Measurements from ENCODE around the gene ENPP5.

Gene ENPP5

DNA sequence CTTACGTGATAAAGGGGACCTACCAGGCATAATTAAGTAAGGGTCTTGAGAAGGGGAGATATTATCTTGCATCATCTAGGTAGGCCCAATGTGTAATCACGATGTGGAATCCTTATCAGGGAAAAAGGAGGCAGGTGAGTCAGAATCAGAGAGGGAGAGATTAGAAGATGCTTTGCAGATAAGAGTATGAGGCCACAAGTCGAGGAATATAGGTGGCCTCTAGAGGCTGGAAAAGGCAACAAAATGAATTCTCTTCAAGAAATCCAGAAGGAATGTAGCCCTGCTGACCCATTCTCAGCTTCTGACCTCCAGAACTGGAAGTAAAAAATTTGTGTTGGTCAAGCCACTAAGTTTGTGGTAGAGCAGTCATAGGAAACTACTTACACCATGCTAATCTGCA lies 51.9 kb downstream of the ENPP5 start:
- TF ChIP-seq, protein P1, sequence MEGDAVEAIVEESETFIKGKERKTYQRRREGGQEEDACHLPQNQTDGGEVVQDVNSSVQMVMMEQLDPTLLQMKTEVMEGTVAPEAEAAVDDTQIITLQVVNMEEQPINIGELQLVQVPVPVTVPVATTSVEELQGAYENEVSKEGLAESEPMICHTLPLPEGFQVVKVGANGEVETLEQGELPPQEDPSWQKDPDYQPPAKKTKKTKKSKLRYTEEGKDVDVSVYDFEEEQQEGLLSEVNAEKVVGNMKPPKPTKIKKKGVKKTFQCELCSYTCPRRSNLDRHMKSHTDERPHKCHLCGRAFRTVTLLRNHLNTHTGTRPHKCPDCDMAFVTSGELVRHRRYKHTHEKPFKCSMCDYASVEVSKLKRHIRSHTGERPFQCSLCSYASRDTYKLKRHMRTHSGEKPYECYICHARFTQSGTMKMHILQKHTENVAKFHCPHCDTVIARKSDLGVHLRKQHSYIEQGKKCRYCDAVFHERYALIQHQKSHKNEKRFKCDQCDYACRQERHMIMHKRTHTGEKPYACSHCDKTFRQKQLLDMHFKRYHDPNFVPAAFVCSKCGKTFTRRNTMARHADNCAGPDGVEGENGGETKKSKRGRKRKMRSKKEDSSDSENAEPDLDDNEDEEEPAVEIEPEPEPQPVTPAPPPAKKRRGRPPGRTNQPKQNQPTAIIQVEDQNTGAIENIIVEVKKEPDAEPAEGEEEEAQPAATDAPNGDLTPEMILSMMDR (IDR thresholded peaks at IDR 0.05) = no peak

DNA sequence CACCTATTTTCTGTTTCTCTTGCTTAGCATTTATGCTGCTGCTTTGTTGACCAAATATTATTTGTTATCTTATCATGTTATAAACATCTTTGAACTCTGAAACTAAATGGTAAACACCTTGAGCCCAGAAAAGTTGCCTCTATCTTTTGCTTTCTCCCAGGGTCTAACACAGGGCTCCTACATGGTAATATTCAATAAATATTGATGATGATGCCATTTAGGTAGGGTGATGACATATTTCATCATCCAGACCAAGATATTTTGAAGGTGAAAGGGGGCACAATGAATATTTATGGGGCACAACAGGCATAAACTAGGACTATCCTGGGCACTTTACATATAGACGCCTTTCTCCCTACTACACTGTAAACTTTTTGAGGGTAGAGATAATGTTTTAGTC lies 52.6 kb downstream of the ENPP5 start:
- TF ChIP-seq, protein P1 (IDR thresholded peaks at IDR 0.05) = no peak

DNA sequence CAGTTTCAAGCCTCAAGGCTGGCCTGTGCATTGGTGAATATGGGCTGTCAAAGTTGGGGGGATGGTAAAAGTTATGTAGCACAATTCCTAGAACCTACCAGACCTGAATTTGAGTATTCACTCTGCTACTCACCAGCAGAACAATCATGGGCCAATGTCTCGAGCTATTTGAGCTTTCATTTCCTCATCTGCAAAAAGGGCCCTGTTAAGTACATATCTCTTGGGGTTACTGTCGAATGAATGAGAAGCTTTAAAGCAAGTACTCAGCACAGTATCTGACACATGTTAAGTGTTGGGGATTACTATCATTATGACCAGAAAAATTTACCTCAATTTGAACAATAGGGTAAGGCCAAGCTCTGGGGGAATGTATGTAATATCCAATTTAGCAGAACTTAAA lies 54.5 kb downstream of the ENPP5 start:
- TF ChIP-seq, protein P1 (IDR thresholded peaks at IDR 0.05) = no peak

DNA sequence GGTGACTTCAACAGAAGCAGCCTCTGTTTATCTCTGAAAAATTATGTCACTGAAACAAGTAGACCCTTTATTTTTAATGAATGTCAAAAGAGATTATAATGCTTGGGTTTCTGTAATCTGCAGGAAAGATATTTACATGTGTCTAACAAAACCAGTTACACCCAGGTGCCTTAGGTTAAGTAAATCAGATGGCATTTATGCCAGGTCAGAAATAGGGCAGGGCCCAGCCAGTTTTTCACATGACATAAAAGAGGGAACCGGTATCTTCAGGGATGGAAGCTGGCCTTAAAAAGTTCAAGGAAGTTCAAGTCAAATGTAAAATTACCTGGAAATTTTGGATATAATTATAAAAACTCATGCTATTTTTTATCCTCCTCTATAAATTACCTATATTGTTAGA lies 55.1 kb downstream of the ENPP5 start:
- TF ChIP-seq, protein P1 (IDR thresholded peaks at IDR 0.05) = no peak

DNA sequence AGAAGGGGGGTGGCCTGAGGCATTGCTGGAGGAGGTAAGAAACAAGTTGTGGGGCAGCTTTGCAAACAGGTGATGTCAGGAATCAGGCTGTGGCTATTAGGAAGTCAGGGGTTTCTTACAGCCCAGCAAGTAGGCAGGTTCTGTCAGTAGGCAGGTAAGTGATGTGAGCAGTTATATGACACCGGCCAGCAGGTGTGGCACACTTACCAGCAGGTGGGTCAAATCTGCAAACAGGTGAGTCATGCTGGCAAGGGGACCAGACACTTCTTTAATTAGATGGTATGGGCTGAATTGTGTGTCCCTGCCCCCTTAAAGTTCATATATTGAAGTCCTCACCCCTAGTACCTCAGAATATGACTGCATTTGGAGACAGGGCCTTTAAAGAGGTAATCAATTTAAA lies 57.4 kb downstream of the ENPP5 start:
- TF ChIP-seq, protein P1 (IDR thresholded peaks at IDR 0.05) = no peak

All from LNCAP (cell line).